ENCODE measurements around the gene PDE3B. TPM values are rescaled to one million over a fixed set of nuclear protein-coding genes. Genes with fewer than 3 reads are reported as not detected.

Gene PDE3B
- polyA plus RNA-seq, 3 donors: 4.0 to 6.0 (median 5.2) TPM

DNA sequence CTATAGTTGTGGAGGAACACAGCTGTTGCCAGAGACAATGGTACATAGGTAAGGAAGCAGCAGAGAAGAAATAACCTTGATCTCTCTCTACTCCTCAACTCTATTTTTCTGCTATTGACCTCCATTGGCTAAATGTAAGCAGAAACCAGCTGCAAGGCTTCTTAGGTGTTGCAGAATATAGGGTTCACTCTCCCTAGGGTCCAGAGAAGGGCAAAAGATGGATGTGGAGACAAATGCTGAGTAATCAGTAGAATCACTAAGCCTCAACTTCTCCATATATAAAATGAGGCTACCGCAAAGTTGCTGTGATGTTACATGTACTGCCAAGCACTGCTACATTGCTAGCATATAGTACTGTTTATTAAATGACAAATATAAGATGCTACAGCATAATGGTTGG is 120.6 kb downstream of the PDE3B start:
- Mint-ChIP-seq H3K27me3 (ENCODE audit: low read depth in 3 of 3) (peaks cover 0 to 2% (median 0%) of the 10 kb centered on the region in 3 donors), H3K4me1 (peaks cover 9% of the 10 kb centered on the region), H3K27ac (no peak overlapping the region), H3K9me3 (no peaks in the 10 kb centered on the region), H3K36me3 (no peaks in the 10 kb centered on the region), H3K4me3 (no peak overlapping the region)
- no peak overlapping the region for H3K9ac ChIP-seq (ENCODE audit: insufficient read depth, low read length, poor library complexity, severe bottlenecking)
- no CpG with 5 or more reads among the region's 1 CpG for WGBS (ENCODE audit: insufficient coverage)
- H3K9me3 ChIP-seq (replicated peaks in 1 of 2; ENCODE audit: control insufficient read depth in 1 of 2, insufficient read depth in 1 of 2, low read length in 2 of 2): no peaks in the 10 kb centered on the region
- H3K36me3 ChIP-seq (replicated peaks in 1 of 2; ENCODE audit: control insufficient read depth in 1 of 2, insufficient read depth in 2 of 2, low read length in 2 of 2): no peaks in the 10 kb centered on the region
- no peak overlapping the region for H2AFZ ChIP-seq (ENCODE audit: insufficient read depth, low read depth, low read length, poor library complexity, severe bottlenecking)
- H3K4me2 ChIP-seq (replicated peaks; ENCODE audit: extremely low read depth, low read length, poor library complexity, severe bottlenecking): no peak overlapping the region
- H4K20me1 ChIP-seq (ENCODE audit: insufficient read depth, low read length): no peaks in the 10 kb centered on the region
- no peak overlapping the region for H3K27ac ChIP-seq (ENCODE audit: low read depth in 1 of 2, low read length in 2 of 2)
- no peaks in the 10 kb centered on the region for H3K4me1 ChIP-seq (ENCODE audit: control insufficient read depth in 1 of 2, insufficient read depth in 2 of 2, low read length in 2 of 2)
- TF ChIP-seq, protein P1, sequence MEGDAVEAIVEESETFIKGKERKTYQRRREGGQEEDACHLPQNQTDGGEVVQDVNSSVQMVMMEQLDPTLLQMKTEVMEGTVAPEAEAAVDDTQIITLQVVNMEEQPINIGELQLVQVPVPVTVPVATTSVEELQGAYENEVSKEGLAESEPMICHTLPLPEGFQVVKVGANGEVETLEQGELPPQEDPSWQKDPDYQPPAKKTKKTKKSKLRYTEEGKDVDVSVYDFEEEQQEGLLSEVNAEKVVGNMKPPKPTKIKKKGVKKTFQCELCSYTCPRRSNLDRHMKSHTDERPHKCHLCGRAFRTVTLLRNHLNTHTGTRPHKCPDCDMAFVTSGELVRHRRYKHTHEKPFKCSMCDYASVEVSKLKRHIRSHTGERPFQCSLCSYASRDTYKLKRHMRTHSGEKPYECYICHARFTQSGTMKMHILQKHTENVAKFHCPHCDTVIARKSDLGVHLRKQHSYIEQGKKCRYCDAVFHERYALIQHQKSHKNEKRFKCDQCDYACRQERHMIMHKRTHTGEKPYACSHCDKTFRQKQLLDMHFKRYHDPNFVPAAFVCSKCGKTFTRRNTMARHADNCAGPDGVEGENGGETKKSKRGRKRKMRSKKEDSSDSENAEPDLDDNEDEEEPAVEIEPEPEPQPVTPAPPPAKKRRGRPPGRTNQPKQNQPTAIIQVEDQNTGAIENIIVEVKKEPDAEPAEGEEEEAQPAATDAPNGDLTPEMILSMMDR (IDR thresholded peaks at IDR 0.05): no peak
- peaks cover 7% of the 10 kb centered on the region for H3K79me2 ChIP-seq (ENCODE audit: insufficient read depth, low read length)
- intact Hi-C loops (cut with micrococcal nuclease): no loop called here
- no peak for DNase-seq
- H3K27me3 ChIP-seq (ENCODE audit: control insufficient read depth in 2 of 2, insufficient read depth in 2 of 2, low read length in 2 of 2): no peaks in the 10 kb centered on the region
- no peak overlapping the region for H3K4me3 ChIP-seq (replicated peaks in 1 of 3; ENCODE audit: low read depth in 2 of 3, low read length in 3 of 3)

DNA sequence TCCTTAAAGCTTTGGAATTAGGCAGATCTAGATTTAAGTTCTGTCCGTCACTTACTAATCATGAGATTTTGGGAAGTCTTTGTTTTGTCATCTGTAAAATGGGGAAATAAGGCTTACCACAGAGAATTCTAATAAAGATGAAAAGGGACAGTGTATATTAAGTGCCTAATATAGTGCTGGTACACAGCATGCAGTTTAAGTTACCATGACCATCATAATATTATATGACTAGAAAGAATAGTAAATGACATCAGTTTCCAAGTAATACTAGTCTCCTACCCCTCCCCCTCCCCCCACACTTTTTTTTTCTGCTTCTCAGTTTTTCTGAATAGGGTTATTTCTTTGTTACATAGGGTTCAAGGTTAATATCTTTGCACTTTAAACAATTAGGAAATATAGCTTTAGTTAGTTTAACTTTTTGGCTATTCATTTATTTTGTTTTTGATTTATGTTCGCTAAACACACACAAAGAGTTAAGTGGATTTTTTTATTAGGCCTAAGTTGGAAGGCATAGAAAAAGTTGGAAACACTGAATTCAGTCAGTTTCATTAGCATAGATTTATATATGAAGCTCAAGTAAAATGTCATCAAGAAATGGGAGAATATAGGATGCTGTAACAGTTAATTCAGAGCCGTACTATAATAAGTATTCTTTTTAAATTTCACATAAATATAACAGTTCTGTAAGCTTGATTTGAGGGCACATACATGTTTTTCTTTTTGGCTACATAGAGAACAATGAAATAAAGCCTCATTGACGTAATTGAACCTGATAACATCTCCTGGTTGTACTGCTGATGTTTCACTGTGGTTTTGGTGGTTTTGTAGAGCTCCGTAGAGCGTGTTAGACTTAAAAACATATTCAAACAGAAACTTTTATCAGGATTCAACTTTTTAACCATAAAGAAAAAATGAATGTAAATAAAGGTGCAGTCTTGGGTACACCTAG is 121.2 kb downstream of the PDE3B start:
- peaks cover 0 to 2% (median 0%) of the 10 kb centered on the region in 3 donors for H3K27me3 Mint-ChIP-seq (ENCODE audit: low read depth in 3 of 3)
- Histone ChIP-seq H3K4me3 (replicated peaks in 1 of 3; ENCODE audit: low read depth in 2 of 3, low read length in 3 of 3) (no peak overlapping the region), H3K4me1 (ENCODE audit: control insufficient read depth in 1 of 2, insufficient read depth in 2 of 2, low read length in 2 of 2) (no peaks in the 10 kb centered on the region), H3K9me3 (replicated peaks in 1 of 2; ENCODE audit: control insufficient read depth in 1 of 2, insufficient read depth in 1 of 2, low read length in 2 of 2) (no peaks in the 10 kb centered on the region), H3K9ac (ENCODE audit: insufficient read depth, low read length, poor library complexity, severe bottlenecking) (no peak overlapping the region), H4K20me1 (ENCODE audit: insufficient read depth, low read length) (no peaks in the 10 kb centered on the region), H2AFZ (ENCODE audit: insufficient read depth, low read depth, low read length, poor library complexity, severe bottlenecking) (no peak overlapping the region), H3K79me2 (ENCODE audit: insufficient read depth, low read length) (peaks cover 7% of the 10 kb centered on the region), H3K36me3 (replicated peaks in 1 of 2; ENCODE audit: control insufficient read depth in 1 of 2, insufficient read depth in 2 of 2, low read length in 2 of 2) (no peaks in the 10 kb centered on the region), H3K27ac (ENCODE audit: low read depth in 1 of 2, low read length in 2 of 2) (no peak overlapping the region), H3K27me3 (ENCODE audit: control insufficient read depth in 2 of 2, insufficient read depth in 2 of 2, low read length in 2 of 2) (no peaks in the 10 kb centered on the region), H3K4me2 (replicated peaks; ENCODE audit: extremely low read depth, low read length, poor library complexity, severe bottlenecking) (no peak overlapping the region)
- no peaks in the 10 kb centered on the region for H3K36me3 Mint-ChIP-seq
- no peak for DNase-seq
- TF ChIP-seq, protein P1 (IDR thresholded peaks at IDR 0.05): no peak
- H3K4me1 Mint-ChIP-seq: peaks cover 8% of the 10 kb centered on the region
- H3K9me3 Mint-ChIP-seq: no peaks in the 10 kb centered on the region
- H3K27ac Mint-ChIP-seq: no peak overlapping the region
- WGBS (ENCODE audit: insufficient coverage): no CpG with 5 or more reads among the region's 6 CpGs
- no peak overlapping the region for H3K4me3 Mint-ChIP-seq
- intact Hi-C loops (cut with micrococcal nuclease): no loop called here

Measured in CD14-positive monocyte (primary cell).